Pancreas (tissue), 10 donors: ENCODE results near the gene RAB11A. TPM values are rescaled to one million over a fixed set of nuclear protein-coding genes. Genes with fewer than 3 reads are reported as not detected.

Experiments used
- ATAC-seq, 4 donors: fragments of 200-7000 bp; cut with Tn5 transposase; one replicate each; pipeline versions ENCODE4 v1.8.0 to v1.9.1; 2020; ENCODE audit warnings: mild to moderate bottlenecking in 4 of 4, moderate library complexity in 4 of 4
- DNase-seq, 6 donors: peaks; one replicate each; pipeline ENCODE4 v3.0.0-alpha.2; 2020
- FAIRE-seq: peaks from 2 replicates; lab custom pipeline; 2012; peaks lifted over from hg19 to GRCh38; lab: Jason Lieb, UNC
- H3K27ac ChIP-seq, 4 donors: fragments of 200-600 bp; sonication (generic); 1 replicate in 3 of 4; 2 replicates in 1 of 4; pipeline versions ENCODE4 v1.5.0 to v1.8.0; 2020
- H3K27me3 ChIP-seq, 4 donors: fragments of 200-600 bp; one replicate each; pipeline ENCODE4 v1.8.0; 2021
- H3K36me3 ChIP-seq, 3 donors: fragments of 200-600 bp; sonication (generic) in 1 of 3; one replicate each; pipeline versions ENCODE4 v1.5.0 to v1.8.0; 2020 to 2021
- H3K4me1 ChIP-seq, 3 donors: fragments of 200-600 bp; one replicate each; pipeline ENCODE4 v1.8.0; 2021
- H3K4me3 ChIP-seq, 4 donors: fragments of 200-600 bp; sonication (generic) in 2 of 4; one replicate each; pipeline versions ENCODE4 v1.5.0 to v1.8.0; 2020 to 2021
- H3K9me3 ChIP-seq, 4 donors: fragments of 200-600 bp; one replicate each; pipeline ENCODE4 v1.8.0; 2021
- WGBS, 2 donors: extraction: QIAGEN DNeasy Blood & Tissue Kit; methylation state at CpG; one replicate each; pipeline ENCODE4 v1.1.7; 2013; 5-methylcytosine and 5-hydroxymethylcytosine counted together
- intact Hi-C, 3 donors: fragments of 100-400 bp; cut with DNase I; formaldehyde crosslinking; loops; one replicate each; pipeline versions ENCODE4 v1.11.1 to v1.14.2; 2022
- polyA plus RNA-seq, 2 donors: library from polyadenylated mRNA; stranded (reverse); fragments of 200-250 nt; gene quantifications; one replicate each; pipeline ENCODE4 v1.2.3, GENCODE V29; 2013
- total RNA-seq, 6 donors: library from RNA; stranded (reverse); fragmentation: NEBNext Ultra II Directional in 4 of 6; extraction: Animal tissue kit (Norgen Biotek cat#: 25700) in 4 of 6; gene quantifications; one replicate each; pipeline versions ENCODE4 v1.2.1 to v1.2.4, GENCODE V29; 2021 to 2023
- TF ChIP-seq, protein P1 (sequence below), 4 donors: fragments of 200-600 bp; sonication (generic) in 3 of 4; IDR thresholded peaks; one replicate each; pipeline versions ENCODE4 v1.5.0 to v1.8.0; 2021; ENCODE audit warnings: antibody characterized with exemption in 4 of 4
- donor health status: healthy with polysubstance abuse.
- donor health status: DM: no; HTN: no; CAD: no; lungs with moderate emphysema.
- donor health status: DM: no; HTN: no; CAD: no.
- donor health status: control.
- donor health status: control.
- donor health status: Bipolar disorder and iron deficiency.
- donor health status: DM: yes; HTN: yes; CAD: no.
- donor health status: DM: no; HTN: no; CAD: no.
- donor health status: DM: no; HTN: no; CAD: no.
- donor health status: DM: yes; HTN: yes; CAD: no.

RAB11A gene
- total and polyA plus RNA-seq, 8 donors = 19.8 to 98.4 (median 62.0) TPM

DNA sequence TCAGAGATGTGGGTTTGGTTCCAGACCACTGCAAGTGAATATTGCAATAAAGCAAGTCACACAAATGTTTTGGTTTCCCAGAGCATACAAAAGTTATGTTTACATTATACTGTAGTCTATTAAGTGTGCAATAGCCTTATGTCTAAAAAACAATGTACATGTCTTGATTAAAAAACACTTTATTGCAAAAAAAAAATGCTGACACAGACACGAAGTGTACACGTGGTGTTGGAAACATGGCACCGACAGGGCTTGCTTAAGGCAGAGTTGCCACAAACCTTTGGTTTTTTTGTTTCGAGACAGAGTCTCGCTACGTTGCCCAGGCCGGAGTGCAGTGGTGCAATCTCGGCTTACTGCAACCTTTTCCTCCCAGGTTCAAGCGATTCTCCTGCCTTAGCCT lies 50.1 kb downstream of the RAB11A start:
- no peak for ATAC-seq

DNA sequence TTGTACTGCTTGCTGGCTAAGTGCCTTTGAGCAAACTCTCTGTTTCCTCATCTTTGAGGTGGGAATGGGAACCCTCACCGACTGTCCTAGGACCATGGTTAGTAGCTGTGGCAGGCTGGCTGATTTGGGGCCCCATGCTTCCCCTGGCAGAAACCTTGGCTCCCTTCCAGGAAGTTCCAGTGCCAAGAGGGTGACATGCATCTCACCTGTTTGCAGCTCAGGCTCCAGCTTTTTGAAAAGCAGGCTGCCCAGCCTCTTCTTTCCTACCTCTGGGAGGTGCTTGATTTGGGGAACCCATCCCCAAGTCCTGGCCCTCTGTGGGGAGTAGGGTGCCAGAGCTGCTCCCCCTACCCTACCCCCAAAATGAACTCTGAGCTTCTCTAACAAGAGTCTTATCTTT lies 50.8 kb downstream of the RAB11A start:
- Histone ChIP-seq H3K27ac (no peak overlapping the region), H3K4me1 (peaks cover 0 to 13% (median 4%) of the 10 kb centered on the region in 3 donors), H3K9me3 (no peaks in the 10 kb centered on the region), H3K27me3 (no peaks in the 10 kb centered on the region), H3K36me3 (no peaks in the 10 kb centered on the region), H3K4me3 (no peak overlapping the region)
- no peak for ATAC-seq
- WGBS, 2 donors = 16 to 21% methylated on average over 1 of the region's 1 CpG
- no peak for FAIRE-seq
- peak in 2 of 6 donors; percentile 42 to 45 for DNase-seq
- TF ChIP-seq, protein P1, sequence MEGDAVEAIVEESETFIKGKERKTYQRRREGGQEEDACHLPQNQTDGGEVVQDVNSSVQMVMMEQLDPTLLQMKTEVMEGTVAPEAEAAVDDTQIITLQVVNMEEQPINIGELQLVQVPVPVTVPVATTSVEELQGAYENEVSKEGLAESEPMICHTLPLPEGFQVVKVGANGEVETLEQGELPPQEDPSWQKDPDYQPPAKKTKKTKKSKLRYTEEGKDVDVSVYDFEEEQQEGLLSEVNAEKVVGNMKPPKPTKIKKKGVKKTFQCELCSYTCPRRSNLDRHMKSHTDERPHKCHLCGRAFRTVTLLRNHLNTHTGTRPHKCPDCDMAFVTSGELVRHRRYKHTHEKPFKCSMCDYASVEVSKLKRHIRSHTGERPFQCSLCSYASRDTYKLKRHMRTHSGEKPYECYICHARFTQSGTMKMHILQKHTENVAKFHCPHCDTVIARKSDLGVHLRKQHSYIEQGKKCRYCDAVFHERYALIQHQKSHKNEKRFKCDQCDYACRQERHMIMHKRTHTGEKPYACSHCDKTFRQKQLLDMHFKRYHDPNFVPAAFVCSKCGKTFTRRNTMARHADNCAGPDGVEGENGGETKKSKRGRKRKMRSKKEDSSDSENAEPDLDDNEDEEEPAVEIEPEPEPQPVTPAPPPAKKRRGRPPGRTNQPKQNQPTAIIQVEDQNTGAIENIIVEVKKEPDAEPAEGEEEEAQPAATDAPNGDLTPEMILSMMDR (IDR thresholded peaks at IDR 0.05) = no peak
- intact Hi-C loops = no loop called here

More for the DNA sequence above, 50.1 kb downstream of the RAB11A start:
- no peak for FAIRE-seq
- no peak overlapping the region for H3K4me3 ChIP-seq
- H3K9me3 ChIP-seq = no peaks in the 10 kb centered on the region
- H3K4me1 ChIP-seq = peaks cover 0 to 20% (median 12%) of the 10 kb centered on the region in 3 donors
- no peak for DNase-seq
- intact Hi-C loops = no loop called here
- H3K27me3 ChIP-seq = no peaks in the 10 kb centered on the region
- H3K27ac ChIP-seq = no peak overlapping the region
- H3K36me3 ChIP-seq = no peaks in the 10 kb centered on the region
- 91 to 96% methylated on average over 9 of the region's 9 CpGs for WGBS, 2 donors
- TF ChIP-seq, protein P1 (IDR thresholded peaks at IDR 0.05) = no peak

GRCh38 chr15:65920825-65921309 lies 51.6 kb downstream of the RAB11A start:
- no peak for DNase-seq
- no peak for ATAC-seq

GRCh38 chr15:65921780-65922179 lies 52.5 kb downstream of the RAB11A start:
- no peak for ATAC-seq
- WGBS, 2 donors = 94% methylated on average over 5 of the region's 5 CpGs
- intact Hi-C loops = no loop called here
- no peaks in the 10 kb centered on the region for H3K9me3 ChIP-seq
- H3K27ac ChIP-seq = no peak overlapping the region
- no peak overlapping the region for H3K4me3 ChIP-seq
- H3K36me3 ChIP-seq = no peaks in the 10 kb centered on the region
- peaks cover 0 to 2% (median 0%) of the 10 kb centered on the region in 3 donors for H3K4me1 ChIP-seq
- TF ChIP-seq, protein P1 (IDR thresholded peaks at IDR 0.05) = no peak
- no peak for FAIRE-seq
- DNase-seq = no peak
- H3K27me3 ChIP-seq = no peaks in the 10 kb centered on the region

More at GRCh38 chr15:65920825-65921309, 51.6 kb downstream of the RAB11A start:
- H3K4me1 ChIP-seq = peaks cover 0 to 5% (median 0%) of the 10 kb centered on the region in 3 donors
- TF ChIP-seq, protein P1 (IDR thresholded peaks at IDR 0.05) = no peak
- H3K27ac ChIP-seq = no peak overlapping the region
- H3K9me3 ChIP-seq = no peaks in the 10 kb centered on the region
- no peak overlapping the region for H3K4me3 ChIP-seq
- no peak for FAIRE-seq
- H3K36me3 ChIP-seq = no peaks in the 10 kb centered on the region
- intact Hi-C loops = no loop called here
- WGBS, 2 donors = 73 to 76% methylated on average over 4 of the region's 4 CpGs
- no peaks in the 10 kb centered on the region for H3K27me3 ChIP-seq

DNA sequence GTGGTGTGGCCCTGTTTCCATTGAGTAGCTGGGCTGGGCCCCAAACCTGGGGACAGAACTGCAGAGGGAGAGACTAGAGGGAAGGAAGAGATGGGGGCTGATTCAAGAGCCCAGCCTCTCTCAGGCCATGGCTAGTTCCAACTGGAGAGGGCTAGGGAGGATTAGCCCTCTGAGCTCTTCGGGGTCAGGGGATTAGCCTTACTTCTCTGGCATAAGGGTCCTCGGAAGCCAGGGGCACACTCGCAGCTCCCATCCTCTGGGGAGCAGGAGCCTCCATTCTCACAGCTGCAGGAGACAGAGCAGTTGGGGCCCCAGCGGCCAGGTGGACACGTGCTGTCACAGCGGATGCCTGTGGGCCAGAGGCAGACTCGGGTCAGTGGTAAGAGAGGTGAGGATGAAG lies 53.3 kb downstream of the RAB11A start:
- Histone ChIP-seq H3K4me3 (no peak overlapping the region), H3K4me1 (no peaks in the 10 kb centered on the region), H3K9me3 (no peaks in the 10 kb centered on the region), H3K27ac (no peak overlapping the region), H3K36me3 (no peaks in the 10 kb centered on the region), H3K27me3 (no peaks in the 10 kb centered on the region)
- intact Hi-C loops = no loop called here
- 88 to 96% methylated on average over 7 of the region's 7 CpGs for WGBS, 2 donors
- TF ChIP-seq, protein P1 (IDR thresholded peaks at IDR 0.05) = no peak
- ATAC-seq (no peak), DNase-seq (no peak), FAIRE-seq (no peak)
